GM12875 (cell line): ENCODE results near the gene TLCD5.

Experiments
- H3K4me3 ChIP-seq: one replicate; pipeline ENCODE4 v1.5.1; 2011; ENCODE audit warnings: low read depth, low read length, control low read depth
- TF ChIP-seq, protein P1 (sequence below): IDR thresholded peaks from 2 replicates; pipeline ENCODE4 v1.5.1; 2011; ENCODE audit warnings: low read depth, mild to moderate bottlenecking, control low read depth, inconsistent platforms, low read length, moderate library complexity, borderline replicate concordance; ENCODE audit not compliant: insufficient read depth

The TLCD5 gene

DNA sequence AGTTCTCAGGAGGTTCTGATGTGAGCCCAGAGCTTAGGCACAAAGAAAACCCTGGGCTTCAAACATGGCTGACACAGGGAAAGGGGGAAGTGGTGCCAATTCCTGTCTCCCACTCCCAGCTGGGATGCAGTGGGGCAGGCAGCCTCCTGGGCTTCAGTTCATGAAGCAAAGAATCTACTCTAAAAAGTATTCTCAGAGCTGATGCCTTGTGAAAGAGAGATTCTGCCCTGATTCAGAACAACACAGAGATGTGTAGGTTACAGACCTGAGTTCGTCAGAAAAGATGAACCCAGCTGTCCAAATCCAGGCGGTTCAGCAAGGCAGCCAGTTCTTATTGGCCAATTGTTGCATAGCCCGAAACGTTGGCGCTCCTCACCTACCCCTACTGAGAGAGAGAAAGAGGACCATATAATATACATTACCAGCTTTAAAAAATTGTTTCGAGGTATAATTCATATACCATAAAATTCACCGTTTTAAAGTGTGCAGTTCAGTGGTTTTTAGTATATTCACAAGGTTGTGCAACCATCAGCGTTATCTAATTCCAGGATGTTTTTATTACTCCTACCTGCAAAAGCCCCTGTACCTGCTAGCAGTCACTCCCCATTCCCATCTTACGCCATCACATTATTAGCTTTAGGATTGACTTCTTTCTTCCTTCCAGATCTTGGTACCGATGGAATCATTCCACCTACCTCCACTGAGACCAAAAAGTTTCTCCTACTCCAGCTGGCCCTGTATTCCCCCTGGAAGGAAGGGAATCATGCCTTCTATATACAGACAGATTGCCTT is 7.2 kb upstream of the TLCD5 start:
- TF ChIP-seq, protein P1, sequence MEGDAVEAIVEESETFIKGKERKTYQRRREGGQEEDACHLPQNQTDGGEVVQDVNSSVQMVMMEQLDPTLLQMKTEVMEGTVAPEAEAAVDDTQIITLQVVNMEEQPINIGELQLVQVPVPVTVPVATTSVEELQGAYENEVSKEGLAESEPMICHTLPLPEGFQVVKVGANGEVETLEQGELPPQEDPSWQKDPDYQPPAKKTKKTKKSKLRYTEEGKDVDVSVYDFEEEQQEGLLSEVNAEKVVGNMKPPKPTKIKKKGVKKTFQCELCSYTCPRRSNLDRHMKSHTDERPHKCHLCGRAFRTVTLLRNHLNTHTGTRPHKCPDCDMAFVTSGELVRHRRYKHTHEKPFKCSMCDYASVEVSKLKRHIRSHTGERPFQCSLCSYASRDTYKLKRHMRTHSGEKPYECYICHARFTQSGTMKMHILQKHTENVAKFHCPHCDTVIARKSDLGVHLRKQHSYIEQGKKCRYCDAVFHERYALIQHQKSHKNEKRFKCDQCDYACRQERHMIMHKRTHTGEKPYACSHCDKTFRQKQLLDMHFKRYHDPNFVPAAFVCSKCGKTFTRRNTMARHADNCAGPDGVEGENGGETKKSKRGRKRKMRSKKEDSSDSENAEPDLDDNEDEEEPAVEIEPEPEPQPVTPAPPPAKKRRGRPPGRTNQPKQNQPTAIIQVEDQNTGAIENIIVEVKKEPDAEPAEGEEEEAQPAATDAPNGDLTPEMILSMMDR = no peak

DNA sequence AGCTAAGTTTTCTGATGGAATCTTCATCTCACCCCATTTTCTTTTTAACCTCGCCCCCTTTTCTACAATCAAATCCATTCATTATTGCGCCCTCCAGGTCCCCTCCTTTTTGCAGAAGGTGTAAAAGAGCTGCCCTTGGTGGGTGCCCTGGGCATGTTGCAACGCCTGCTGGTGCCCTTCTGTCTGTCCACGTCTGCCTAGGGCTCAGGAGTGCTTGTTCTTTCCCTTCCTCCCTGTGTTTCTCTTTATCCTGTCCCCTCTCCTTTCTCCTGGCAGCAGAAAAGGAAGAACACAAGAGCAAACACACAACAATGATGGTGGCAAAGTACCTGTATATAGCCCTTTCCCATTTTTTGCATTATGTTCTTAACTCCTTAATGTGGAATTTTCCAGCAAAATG is 6.2 kb upstream of the TLCD5 start:
- no peak overlapping the region for H3K4me3 ChIP-seq
- TF ChIP-seq, protein P1 = no peak

More for the DNA sequence above, 7.2 kb upstream of the TLCD5 start:
- H3K4me3 ChIP-seq = no peak overlapping the region

DNA sequence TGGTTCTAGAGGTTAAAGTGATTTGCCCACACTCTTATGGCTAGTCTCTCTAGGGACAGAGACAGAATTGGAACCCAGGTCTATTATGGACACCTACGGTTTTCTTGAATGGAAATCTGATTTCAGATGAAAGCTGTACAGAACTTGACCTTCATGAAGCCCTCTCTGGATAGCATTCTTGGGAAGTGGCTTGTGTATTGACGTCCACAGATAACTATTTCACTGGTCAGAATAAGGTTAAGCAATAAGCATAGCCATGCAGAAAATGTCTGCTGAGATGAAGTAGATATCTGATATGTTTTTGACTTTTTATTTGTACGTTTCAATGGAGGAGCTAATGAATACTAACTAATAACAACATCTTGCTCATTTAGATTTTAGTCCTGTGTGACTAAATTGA is 1.1 kb downstream of the TLCD5 start:
- H3K4me3 ChIP-seq = no peak overlapping the region
- TF ChIP-seq, protein P1 = no peak

DNA sequence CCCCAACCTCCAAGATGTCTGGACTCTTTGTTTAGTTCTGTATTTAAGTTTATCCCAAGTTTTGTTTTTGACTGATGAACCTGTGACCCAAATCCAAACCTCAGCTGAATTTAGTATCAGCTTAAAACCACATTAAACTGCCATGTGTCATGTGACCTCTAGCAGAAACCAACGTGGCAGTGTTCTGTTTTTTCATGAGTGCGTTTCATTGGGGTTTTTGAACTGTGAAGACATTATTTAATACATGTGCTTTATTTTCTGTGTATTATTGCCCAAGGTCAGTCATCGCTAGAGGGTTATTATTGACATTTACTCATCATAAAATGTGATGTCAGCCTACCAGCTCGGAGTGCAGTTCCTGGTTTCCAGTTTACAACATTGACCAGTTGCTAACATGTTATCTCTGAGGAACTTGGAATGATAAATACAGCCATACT is 1.8 kb downstream of the TLCD5 start:
- TF ChIP-seq, protein P1 = no peak
- no peak overlapping the region for H3K4me3 ChIP-seq

DNA sequence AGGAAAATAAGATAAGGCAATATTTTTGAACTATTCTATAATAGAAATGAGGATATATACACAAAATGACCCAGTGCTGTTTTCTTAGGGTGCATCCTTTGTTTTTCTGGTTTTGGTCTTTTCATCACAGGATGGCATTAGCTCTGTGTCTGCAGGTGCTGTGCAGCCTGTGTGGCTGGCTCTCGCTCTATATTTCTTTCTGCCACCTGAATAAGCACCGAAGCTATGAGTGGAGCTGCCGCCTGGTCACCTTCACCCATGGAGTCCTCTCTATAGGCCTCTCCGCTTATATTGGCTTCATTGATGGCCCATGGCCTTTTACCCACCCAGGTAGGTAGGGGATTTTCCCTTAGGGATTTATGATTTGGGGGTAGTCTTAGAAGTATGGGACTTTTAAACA is 2.2 kb downstream of the TLCD5 start:
- no peak overlapping the region for H3K4me3 ChIP-seq
- TF ChIP-seq, protein P1 = no peak

GRCh38 chr11:120329556-120329955 is 4.5 kb downstream of the TLCD5 start:
- TF ChIP-seq, protein P1 = no peak
- H3K4me3 ChIP-seq = no peak overlapping the region

- TF ChIP-seq, protein P1 = no peak
Observed at GRCh38 chr11:120330045-120330444, 4.9 kb downstream of the TLCD5 start.

More at GRCh38 chr11:120330045-120330444, 4.9 kb downstream of the TLCD5 start:
- no peak overlapping the region for H3K4me3 ChIP-seq
